ENCODE measurements around the gene AKT3. TPM values are rescaled to one million over a fixed set of nuclear protein-coding genes. Genes with fewer than 3 reads are reported as not detected.

Gene AKT3
- total RNA-seq, 1 donor from 2014 or later: 249 TPM

DNA sequence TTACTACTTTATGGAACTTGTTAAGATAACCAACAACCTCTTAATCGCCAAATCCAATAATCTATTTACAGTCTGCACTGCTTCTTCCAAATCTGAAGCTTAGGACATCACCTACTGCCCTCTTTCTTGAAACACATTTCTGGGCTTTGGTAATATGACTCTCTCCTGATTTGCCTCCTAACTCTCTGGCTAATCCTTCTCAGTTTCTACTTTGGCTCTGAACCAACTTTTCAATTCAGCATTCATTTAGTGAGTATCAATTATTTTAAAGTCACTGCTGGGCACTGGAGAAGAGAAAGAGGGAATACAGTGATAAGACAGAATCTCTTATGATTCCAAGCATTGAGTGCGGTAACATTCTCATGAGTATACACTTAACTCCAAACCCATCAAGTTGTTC, 275.0 kb downstream of the AKT3 start:
- no peak for DNase-seq (ENCODE audit: low spot score in 2 of 2)
- FAIRE-seq: no peak

DNA sequence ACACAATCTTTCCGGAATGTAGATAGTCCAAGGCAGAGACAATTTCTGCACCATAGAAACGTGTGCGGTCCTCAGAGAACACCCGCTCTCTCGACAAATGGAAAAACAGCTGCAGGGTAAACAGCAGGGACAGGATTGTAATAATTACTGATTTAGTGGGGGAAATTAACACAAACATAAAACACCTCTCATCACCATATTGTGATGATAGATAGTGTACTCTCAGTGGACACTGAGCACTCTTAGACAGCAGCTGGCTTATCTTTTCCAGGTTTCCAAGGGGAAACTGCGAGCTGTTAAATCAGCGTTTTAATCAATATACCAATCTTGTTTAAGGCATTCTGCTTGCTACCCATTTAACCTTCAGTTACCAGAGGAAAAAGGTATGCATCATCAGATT, 277.1 kb downstream of the AKT3 start:
- no peak for DNase-seq (ENCODE audit: low spot score in 2 of 2)

DNA sequence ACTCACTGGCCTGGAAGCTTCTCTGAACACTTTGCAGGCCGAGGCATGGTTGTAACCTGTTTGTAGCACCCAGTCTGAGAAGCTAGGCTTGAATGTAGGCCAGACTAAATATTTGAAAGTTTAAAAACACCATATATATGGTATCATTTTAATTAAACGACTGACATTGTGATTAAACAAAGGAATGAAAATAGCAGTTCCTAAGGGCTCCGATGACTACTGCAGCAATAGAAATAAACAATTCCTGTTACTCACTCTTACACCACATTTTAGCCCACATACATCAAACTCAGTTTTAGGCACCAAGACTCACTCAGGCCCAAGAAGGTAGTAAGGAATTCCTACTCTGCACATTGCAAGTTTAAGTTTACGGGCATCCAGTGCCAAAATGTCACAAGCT, 281.2 kb downstream of the AKT3 start:
- no peak for FAIRE-seq
- no peak for DNase-seq (ENCODE audit: low spot score in 2 of 2)

More for the DNA sequence above, 277.1 kb downstream of the AKT3 start:
- FAIRE-seq: no peak

DNA sequence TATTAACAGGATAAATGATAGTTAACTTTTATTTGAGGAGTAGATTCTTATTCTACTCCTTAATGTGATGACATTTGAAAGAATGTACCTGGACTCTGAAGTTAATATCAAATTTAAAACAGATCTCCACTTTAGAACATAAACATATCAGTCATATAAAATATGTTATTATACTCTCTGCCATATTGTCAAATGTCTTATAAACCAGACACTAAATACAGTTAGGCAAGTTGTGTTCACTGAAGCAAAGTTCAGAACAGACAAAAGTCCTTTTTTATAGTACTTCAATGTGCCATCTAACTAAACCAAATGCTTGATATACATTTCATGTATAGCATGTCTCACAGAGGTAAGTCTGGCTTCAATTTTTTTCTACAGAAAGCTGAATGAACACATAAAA, 285.2 kb downstream of the AKT3 start:
- no peak for FAIRE-seq
- DNase-seq (ENCODE audit: low spot score in 2 of 2): no peak

DNA sequence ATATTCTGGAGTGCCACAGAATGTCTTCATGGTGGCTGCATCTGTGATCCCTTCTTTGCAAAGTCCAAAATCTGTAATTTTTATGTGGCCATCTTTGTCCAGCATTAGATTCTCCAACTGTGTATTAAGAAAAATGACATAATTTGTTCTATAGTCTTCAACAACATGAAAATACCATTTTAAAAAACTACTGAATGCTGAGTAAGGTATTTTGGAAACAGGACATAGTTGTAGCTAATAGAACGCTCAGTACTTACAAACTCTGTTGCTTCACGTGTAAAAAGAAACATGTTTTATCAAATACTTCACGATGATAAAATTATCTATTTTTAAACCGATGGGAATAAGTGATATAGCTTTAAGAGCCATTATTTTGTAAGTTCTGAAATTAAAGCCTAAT, 286.3 kb downstream of the AKT3 start:
- no peak for FAIRE-seq
- DNase-seq (ENCODE audit: low spot score in 2 of 2): no peak

DNA sequence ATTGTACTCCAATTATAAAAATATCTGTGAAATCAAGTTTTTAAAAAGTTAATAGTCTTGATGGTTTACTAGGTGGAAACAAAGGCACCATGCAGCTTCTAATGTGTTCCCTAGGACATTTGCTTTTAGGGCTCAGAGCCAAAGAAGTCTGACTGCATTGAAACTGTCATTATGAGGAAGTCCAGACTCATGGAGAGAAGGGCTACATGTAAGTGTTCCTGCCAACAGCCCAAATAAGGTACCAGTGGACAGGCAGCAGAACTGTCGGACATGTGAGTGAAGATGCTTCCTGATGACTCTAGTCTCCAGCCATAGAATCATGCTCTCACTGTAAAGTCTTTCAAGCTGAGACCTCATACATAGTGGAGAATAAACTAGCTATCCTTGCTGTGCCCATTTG, 287.6 kb downstream of the AKT3 start:
- DNase-seq (ENCODE audit: low spot score in 2 of 2): no peak
- FAIRE-seq: no peak

DNA sequence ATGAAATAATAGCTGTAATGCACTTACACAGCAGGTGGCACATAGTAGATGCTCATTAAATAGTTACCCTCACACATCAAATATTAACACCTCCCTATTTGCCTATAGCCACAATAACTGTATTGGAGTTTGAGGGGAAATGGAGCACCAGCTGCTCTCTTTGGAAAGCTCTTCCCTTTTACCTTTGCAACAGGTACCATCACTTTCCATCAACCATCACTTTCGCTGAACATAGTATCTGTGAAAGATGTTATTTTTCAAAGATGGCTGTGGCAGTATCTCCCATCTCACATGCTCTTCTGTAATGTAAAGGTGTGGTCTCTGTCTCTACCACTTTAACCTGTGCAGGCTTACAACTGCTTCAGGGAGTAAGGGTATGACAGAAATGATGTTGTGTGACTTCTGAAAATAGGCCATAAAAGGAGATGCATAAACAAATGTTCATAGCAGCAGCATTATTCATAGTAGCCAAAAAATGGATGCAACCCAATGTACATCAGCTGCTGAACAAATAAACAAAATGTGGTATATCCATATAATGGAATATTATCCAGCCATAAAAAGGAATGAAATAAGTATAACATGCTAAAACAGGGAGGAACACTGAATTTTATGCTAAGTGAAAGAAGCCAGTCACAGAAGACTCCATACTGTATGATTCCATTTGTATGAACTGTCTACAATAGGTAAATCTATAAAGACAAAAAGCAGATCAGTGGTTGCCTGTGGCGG, 288.3 kb downstream of the AKT3 start:
- DNase-seq (ENCODE audit: low spot score in 2 of 2): no peak
- FAIRE-seq: no peak

DNA sequence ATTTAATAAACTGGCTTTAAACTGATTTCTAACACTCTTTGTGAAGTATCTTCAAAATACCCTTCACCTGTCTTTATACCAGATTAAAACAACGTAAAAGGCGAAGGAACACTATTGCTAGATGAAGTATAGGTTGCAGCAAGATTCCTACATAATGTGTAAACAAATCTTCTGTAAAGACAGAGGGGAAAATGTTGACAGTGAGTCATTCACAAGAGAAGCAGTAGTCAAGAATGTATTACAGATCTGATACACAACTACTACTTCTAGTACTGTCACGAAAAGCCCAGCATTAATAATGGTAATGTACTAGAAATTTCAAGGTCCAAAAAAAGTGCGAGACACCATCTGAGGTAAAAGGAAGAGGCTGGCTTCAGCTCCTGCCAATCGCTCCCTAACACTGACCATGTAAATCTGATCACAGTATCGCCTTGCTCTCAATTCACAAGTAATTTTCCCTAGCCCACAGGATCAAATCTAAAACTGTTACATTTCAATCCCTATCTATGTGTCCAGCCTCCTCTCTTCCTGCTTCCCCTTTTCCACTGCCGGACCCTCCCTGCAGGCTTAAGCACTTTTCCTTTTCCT, 290.4 kb downstream of the AKT3 start:
- FAIRE-seq: no peak

DNA sequence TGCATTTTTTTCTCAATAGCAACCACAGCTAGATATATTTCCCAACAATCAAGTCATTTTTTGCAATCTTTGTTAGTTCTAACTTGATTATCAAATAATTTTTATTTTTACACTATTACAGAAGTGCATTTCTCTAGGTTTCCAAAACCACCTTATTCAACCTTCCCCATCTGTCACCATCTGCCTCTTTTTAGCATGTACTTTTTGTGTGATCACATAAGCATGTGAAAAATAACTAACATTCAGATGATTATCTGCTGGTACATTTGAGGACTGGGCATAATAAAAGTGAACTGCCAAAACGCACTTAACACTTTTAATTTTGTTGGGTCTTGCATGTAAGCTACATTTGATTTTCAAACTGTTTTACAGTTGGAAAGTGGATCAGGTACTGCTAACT, 291.5 kb downstream of the AKT3 start:
- no peak for FAIRE-seq

More for the DNA sequence above, 290.4 kb downstream of the AKT3 start:
- no peak for DNase-seq (ENCODE audit: low spot score in 2 of 2)

DNA sequence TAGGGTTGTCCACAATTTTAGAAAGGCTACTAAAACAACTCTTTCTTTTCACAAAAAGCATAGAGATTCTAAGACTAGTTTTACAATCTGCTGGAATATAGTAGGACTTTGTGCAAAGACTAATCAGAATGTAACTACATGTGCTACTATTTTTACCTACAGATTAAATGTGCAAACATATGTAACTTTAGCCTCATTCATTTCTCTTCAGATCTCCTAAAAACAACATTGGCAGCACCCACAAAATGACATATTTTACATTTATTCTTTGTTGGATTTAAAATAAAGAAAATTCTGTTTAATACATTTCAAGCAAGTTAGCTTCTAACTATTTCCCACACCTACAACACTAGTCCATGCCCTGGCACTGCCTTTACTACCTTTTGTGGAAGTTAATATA, 292.2 kb downstream of the AKT3 start:
- FAIRE-seq: no peak
- no peak for DNase-seq (ENCODE audit: low spot score in 2 of 2)

More for the DNA sequence above, 291.5 kb downstream of the AKT3 start:
- DNase-seq (ENCODE audit: low spot score in 2 of 2): no peak

DNA sequence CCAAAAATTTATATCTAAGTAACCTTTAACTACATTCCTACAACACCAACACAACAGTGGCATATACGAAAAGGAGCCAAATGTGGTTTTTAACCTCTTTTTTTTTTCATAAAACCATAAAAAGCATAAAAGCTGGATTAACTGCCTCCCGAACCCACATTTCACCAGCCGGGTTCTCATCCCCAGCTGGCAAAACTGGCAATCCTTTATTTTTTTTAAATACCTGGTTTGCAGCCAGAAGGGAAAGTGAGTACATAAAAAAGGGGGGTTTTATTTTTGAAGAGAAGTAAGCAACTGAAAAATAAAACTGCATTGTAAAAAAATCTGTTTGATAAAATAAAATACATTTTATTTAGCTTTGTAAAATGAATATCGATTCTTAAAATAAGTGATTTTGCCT, 295.4 kb downstream of the AKT3 start:
- FAIRE-seq (no peak), DNase-seq (ENCODE audit: low spot score in 2 of 2) (no peak)

DNA sequence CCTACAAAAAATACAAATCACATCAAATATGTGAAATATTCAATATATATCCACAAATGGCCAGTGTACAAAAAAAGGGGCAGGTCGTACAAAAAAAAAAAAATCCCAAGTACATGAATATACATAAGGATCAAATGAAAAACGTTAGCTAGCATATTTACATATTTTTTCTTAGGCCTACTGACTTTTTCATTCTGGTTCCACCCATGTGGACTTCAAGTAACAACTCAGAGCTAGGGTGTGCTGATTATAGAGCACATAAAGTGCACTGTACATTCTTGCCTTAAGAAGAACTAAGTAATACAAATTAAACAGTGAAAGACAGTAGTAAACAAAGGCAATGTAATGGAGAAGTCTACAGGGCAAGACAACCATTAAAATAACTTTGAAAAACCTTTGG, 297.0 kb downstream of the AKT3 start:
- no peak for DNase-seq (ENCODE audit: low spot score in 2 of 2)
- no peak for FAIRE-seq

DNA sequence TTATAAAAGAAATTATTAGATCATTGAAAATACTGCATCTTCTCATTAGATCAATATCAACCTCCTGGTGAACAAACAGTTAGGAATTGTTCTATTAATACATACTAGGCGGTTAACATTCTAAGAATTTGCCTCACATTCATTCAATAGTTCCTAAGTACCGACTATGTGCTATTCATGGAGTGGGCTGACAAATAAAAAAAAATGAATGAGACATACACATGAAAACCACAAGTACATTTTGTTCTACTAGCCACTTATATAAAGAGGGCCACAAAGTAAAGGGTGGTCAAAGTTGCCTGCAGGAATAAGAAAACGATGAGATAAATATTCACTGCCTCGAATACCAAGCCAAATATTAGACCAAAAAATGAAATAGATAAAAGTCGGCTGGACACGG, 299.8 kb downstream of the AKT3 start:
- FAIRE-seq (no peak), DNase-seq (ENCODE audit: low spot score in 2 of 2) (no peak)

DNA sequence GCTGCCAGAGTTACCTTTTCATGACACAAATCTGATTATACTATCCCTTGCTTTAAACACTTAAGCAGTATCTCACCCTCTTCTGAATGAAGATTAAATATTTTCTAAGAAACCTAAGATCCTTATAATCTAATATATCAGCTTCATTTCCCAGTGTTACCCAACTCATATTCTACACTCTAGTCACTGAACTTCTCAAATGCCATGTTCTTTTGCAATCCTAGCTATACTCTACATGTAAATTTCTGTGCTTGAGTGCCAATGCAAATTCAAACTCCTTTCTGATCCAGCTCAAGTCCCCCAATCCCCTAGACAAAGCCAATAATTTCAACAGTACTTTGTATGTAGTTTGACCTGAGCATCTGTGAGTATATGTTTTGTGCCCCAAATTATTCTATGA, 300.3 kb downstream of the AKT3 start:
- FAIRE-seq (no peak), DNase-seq (ENCODE audit: low spot score in 2 of 2) (no peak)

DNA sequence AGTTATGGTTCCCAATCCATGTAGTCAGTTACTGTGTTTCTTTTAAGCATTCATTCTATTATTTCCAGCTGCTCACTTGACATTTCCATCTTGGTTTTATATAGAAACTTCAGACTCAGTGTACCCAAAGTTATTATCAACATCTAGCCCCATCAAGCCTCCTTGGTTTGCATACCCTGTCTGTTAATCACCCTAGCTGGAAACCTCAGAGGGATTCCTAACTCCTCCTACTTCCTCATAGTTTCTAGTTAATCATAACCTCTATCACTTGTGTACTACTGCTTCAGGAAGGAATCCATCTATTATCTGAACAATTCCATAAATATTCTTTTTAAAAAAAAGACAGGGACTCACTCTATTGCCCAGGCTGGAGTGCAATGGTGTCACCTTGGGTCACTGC, 300.9 kb downstream of the AKT3 start:
- DNase-seq (ENCODE audit: low spot score in 2 of 2): no peak

DNA sequence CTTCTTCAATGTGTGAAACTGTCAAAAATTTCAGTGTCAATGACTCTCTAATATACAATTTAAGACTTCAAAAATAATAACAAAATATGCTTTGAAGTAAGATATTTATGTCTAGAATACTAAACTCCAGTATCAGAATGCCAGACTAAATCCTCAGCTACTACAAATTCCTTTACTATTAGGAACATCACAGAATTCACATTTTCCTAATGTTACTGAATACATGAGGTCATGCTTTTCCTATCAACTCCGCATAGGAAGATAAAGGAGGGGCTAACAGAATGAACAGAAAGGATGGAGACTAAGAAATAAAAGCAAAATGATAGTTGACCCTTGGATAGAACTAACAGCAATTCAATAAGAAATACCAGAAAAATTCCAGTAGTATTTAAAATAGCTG, 301.5 kb downstream of the AKT3 start:
- DNase-seq (ENCODE audit: low spot score in 2 of 2) (no peak), FAIRE-seq (no peak)

More for the DNA sequence above, 300.9 kb downstream of the AKT3 start:
- no peak for FAIRE-seq

DNA sequence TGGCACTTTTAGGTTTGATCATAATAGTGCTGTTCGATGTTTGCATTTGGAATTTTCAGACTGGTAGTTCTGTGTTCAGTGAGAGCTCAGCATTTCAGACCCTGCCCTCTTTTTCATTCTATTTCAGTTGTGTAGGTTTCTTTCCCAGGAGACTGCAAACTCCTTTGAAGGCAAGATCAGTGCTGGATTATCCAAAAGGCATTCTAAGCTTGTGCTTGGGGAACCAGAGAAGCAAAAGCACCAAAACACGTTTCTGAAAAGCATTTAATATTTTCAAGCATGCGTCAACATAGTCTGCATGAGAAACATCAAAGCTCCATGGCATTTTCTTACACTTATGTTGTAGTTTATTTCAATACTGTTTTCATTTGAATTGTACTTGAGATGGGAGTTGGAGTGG, 302.2 kb downstream of the AKT3 start:
- FAIRE-seq (no peak), DNase-seq (ENCODE audit: low spot score in 2 of 2) (no peak)

DNA sequence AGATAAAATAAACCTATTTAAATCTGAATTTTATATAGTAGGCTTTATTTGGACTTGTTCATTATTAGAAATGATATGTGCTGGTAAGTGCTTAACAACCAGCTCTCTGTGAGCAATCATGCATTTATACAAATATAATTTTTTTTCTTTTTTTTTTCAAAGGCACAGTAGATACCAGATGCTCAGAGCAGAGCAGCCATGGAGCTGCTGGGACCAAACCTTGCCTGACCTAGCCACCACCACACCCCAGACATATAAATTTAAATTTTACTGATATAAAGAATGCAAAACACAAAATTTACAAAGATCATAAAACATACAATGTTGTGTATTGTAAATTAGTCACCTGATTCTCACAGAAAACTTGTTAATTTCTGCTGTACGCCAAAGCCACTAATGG, 303.6 kb downstream of the AKT3 start:
- DNase-seq (ENCODE audit: low spot score in 2 of 2) (no peak), FAIRE-seq (no peak)

DNA sequence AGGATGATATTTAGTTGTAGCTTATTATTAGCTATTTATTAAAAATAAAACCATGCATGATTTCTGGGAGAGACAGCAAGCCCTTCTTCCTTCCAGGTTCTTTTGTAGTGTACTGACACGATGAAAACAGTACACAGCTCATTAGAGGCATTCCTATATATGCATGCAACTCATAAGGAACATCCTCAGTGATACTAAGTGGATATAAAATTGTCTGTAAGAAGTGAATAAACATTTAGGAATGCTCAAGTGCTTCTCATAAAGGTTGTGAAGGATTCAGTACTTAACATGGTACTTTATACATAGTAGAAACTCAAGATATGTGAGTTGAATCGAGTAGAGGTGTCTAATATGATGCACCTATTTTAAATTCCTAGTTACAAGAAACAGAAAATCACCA, 306.5 kb downstream of the AKT3 start:
- DNase-seq (ENCODE audit: low spot score in 2 of 2) (no peak), FAIRE-seq (no peak)

DNA sequence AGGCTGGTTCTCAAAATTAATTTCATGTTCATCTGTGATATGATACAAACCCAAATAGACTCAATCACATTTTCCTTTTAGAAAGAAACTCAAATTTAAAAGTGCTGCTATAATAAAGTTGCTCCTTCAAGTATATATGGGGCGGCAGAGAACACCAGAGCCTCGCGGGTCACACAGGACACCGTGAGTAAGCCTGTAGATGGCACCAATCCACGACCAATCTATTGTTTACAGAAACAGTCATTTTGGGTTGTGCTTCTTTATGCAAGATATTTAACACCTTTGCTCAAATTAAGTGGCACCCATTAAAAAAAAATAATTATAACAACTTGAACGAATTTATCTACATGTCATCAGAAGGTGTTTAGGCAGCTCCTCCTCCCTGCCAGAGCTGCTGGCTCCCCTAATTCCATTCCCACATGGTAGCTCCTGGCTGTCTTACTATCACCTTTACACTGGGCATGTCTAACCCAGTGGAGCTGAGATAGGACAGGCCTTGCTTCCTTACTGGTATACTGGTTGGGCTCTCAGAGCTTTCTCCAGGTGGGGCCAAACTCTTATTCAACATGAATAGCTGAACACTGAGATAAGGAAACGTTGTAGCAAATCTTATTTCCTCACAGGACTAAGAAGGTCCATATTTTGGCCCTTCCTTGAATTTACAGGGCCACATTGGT, 307.2 kb downstream of the AKT3 start:
- no peak for DNase-seq (ENCODE audit: low spot score in 2 of 2)
- no peak for FAIRE-seq

DNA sequence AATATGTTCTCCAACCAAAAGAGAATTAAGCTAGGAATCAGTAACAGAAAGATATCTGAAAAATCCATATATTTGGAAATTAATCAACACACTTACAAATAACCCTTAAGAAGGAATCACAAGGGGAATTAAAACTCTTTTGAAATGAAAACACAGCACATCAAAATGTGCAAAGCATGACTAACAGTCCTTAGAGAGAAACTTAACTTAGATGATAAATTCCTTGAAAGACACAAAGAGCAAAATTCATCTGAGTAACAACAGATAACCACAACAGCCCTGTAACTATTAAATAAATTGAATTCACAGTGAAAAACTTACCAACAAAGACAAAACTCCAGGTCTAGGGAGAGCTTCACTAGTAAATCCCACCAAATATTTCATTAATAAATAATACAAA, 310.4 kb downstream of the AKT3 start:
- DNase-seq (ENCODE audit: low spot score in 2 of 2) (no peak), FAIRE-seq (no peak)

DNA sequence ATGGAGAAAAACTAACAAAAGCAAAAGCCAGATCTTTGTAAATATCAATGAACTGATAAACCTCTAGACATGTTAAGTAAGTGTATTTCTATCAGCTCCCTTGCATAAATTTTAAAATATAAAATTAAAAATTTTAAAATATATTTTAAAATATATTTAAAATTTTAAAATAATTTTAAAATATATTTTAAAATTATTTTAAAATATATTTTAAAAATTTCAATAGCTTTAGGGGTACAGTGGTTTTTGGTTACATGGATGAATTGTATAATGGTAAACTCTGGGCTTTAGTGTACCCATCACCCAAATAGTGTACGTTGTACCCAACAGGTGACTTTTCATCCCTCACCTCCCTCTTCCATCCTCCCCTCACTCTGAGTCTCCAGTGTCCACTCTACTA, 315.0 kb downstream of the AKT3 start:
- peak; percentile 79 for FAIRE-seq

More for the DNA sequence above, 315.0 kb downstream of the AKT3 start:
- no peak for DNase-seq (ENCODE audit: low spot score in 2 of 2)
